IgD-negative memory B cell (primary cell): Measurements from ENCODE around the gene TMEM86A. TPM values are rescaled to one million over a fixed set of nuclear protein-coding genes. Genes with fewer than 3 reads are reported as not detected.
"Not testable (repeated sequence)": the region's sequence is repeated elsewhere in the genome, so short reads cannot be mapped to it uniquely, and the experiment has no call there.

Experiments used
- H3K27ac Mint-ChIP-seq, 3 donors: one replicate each; pipeline ENCODE4 v1.8.0; 2020 to 2022; ENCODE audit warnings: mild to moderate bottlenecking in 3 of 3, mixed read lengths in 3 of 3, moderate library complexity in 1 of 3
- H3K27me3 Mint-ChIP-seq: one replicate; pipeline ENCODE4 v1.8.0; 2021; ENCODE audit warnings: mixed read lengths
- H3K36me3 Mint-ChIP-seq: one replicate; pipeline ENCODE4 v1.8.0; 2020; ENCODE audit warnings: mild to moderate bottlenecking, mixed read lengths
- H3K4me1 Mint-ChIP-seq, 3 donors: one replicate each; pipeline ENCODE4 v1.8.0; 2020 to 2022; ENCODE audit warnings: mixed read lengths in 3 of 3, mild to moderate bottlenecking in 1 of 3
- H3K4me3 Mint-ChIP-seq, 4 donors: one replicate each; pipeline ENCODE4 v1.8.0; 2020 to 2022; ENCODE audit warnings: mild to moderate bottlenecking in 4 of 4, mixed read lengths in 4 of 4, moderate library complexity in 3 of 4
- H3K9me3 Mint-ChIP-seq, 3 donors: one replicate each; pipeline ENCODE4 v1.8.0; 2020 to 2021; ENCODE audit warnings: mixed read lengths in 3 of 3, mild to moderate bottlenecking in 1 of 3
- polyA plus RNA-seq: library from polyadenylated mRNA; unstranded; fragments of 300-500 nt; fragmentation: Illumina TruSeq; gene quantifications from one replicate; pipeline ENCODE4 v1.2.3, GENCODE V29; 2021

Gene TMEM86A
- polyA plus RNA-seq: 0.56 TPM

- H3K27ac Mint-ChIP-seq: peak within 1 kb of the TSS in 2 of 3 donors; percentile 27 to 41
- peaks cover 8% of the 10 kb centered on the region for H3K27me3 Mint-ChIP-seq
- peaks cover 0 to 15% (median 13%) of the 10 kb centered on the region in 3 donors for H3K4me1 Mint-ChIP-seq
- peaks cover 1% of the 10 kb centered on the region for H3K36me3 Mint-ChIP-seq
- peak within 1 kb of the TSS; percentile 81 to 91 (median 88) for H3K4me3 Mint-ChIP-seq
- H3K9me3 Mint-ChIP-seq: no peaks in the 10 kb centered on the region
Measured at GRCh38 chr11:18698341-18699268, at the start of gene TMEM86A. Gene TMEM86A, plus strand, starts transcription at chr11:18698779. Its CDS starts 108 bp downstream, at chr11:18698887.

GRCh38 chr11:18650353-18650752 is 48.2 kb upstream of the TMEM86A start:
- Mint-ChIP-seq H3K27ac (no peak overlapping the region), H3K4me1 (peaks cover 0 to 7% (median 3%) of the 10 kb centered on the region in 3 donors), H3K36me3 (no peaks in the 10 kb centered on the region), H3K27me3 (no peaks in the 10 kb centered on the region), H3K9me3 (peaks cover 0 to 3% (median 0%) of the 10 kb centered on the region in 3 donors), H3K4me3 (peak overlapping the region in 1 of 4 donors; percentile 91)

- H3K36me3 Mint-ChIP-seq: no peaks in the 10 kb centered on the region
- H3K9me3 Mint-ChIP-seq: peaks cover 0 to 3% (median 0%) of the 10 kb centered on the region in 3 donors
- peak overlapping the region in 2 of 3 donors; percentile 13 to 14 for H3K27ac Mint-ChIP-seq
- no peaks in the 10 kb centered on the region for H3K27me3 Mint-ChIP-seq
- peak overlapping the region in 2 of 4 donors; percentile 37 to 91 for H3K4me3 Mint-ChIP-seq
- peaks cover 0 to 7% (median 3%) of the 10 kb centered on the region in 3 donors for H3K4me1 Mint-ChIP-seq
Measured at GRCh38 chr11:18650859-18651557, 47.6 kb upstream of the TMEM86A start.

GRCh38 chr11:18657673-18658072 is 40.9 kb upstream of the TMEM86A start:
- Mint-ChIP-seq H3K4me1 (no peaks in the 10 kb centered on the region), H3K27me3 (peaks cover 11% of the 10 kb centered on the region), H3K4me3 (no peak overlapping the region), H3K9me3 (peaks cover 0 to 5% (median 4%) of the 10 kb centered on the region in 3 donors), H3K36me3 (no peaks in the 10 kb centered on the region), H3K27ac (peak overlapping the region in 1 of 3 donors; percentile 73)

GRCh38 chr11:18665353-18665872 is 33.2 kb upstream of the TMEM86A start:
- not testable (repeated sequence) for H3K36me3 Mint-ChIP-seq, H3K9me3 Mint-ChIP-seq, H3K27ac Mint-ChIP-seq, H3K27me3 Mint-ChIP-seq, H3K4me1 Mint-ChIP-seq
- peak overlapping the region in 2 of 4 donors; percentile 16 to 20 for H3K4me3 Mint-ChIP-seq

GRCh38 chr11:18668131-18668530 is 30.4 kb upstream of the TMEM86A start:
- Mint-ChIP-seq H3K36me3 (peaks cover 5% of the 10 kb centered on the region), H3K4me1 (no peaks in the 10 kb centered on the region), H3K4me3 (no peak overlapping the region), H3K27ac (no peak overlapping the region), H3K9me3 (no peaks in the 10 kb centered on the region), H3K27me3 (peaks cover 6% of the 10 kb centered on the region)

GRCh38 chr11:18669219-18669596 is 29.4 kb upstream of the TMEM86A start:
- H3K4me1 Mint-ChIP-seq: no peaks in the 10 kb centered on the region
- H3K27me3 Mint-ChIP-seq: peaks cover 6% of the 10 kb centered on the region
- no peak overlapping the region for H3K27ac Mint-ChIP-seq
- no peaks in the 10 kb centered on the region for H3K9me3 Mint-ChIP-seq
- peak overlapping the region in 1 of 4 donors; percentile 1 for H3K4me3 Mint-ChIP-seq
- peaks cover 4% of the 10 kb centered on the region for H3K36me3 Mint-ChIP-seq

GRCh38 chr11:18669711-18670110 is 28.9 kb upstream of the TMEM86A start:
- H3K4me3 Mint-ChIP-seq: no peak overlapping the region
- peaks cover 6% of the 10 kb centered on the region for H3K27me3 Mint-ChIP-seq
- H3K36me3 Mint-ChIP-seq: peaks cover 4% of the 10 kb centered on the region
- H3K27ac Mint-ChIP-seq: no peak overlapping the region
- H3K4me1 Mint-ChIP-seq: no peaks in the 10 kb centered on the region
- no peaks in the 10 kb centered on the region for H3K9me3 Mint-ChIP-seq

- no peak overlapping the region for H3K27ac Mint-ChIP-seq
- no peaks in the 10 kb centered on the region for H3K9me3 Mint-ChIP-seq
- H3K4me3 Mint-ChIP-seq: no peak overlapping the region
Measured at GRCh38 chr11:18671246-18671645, 27.3 kb upstream of the TMEM86A start.

GRCh38 chr11:18672209-18672608 is 26.4 kb upstream of the TMEM86A start:
- H3K27me3 Mint-ChIP-seq, H3K4me1 Mint-ChIP-seq, H3K4me3 Mint-ChIP-seq, H3K9me3 Mint-ChIP-seq, H3K36me3 Mint-ChIP-seq: not testable (repeated sequence)
- peak overlapping the region in 1 of 3 donors; percentile 22 for H3K27ac Mint-ChIP-seq

More at GRCh38 chr11:18671246-18671645, 27.3 kb upstream of the TMEM86A start:
- H3K27me3 Mint-ChIP-seq: peaks cover 6% of the 10 kb centered on the region
- peaks cover 4% of the 10 kb centered on the region for H3K36me3 Mint-ChIP-seq
- H3K4me1 Mint-ChIP-seq: no peaks in the 10 kb centered on the region

GRCh38 chr11:18676803-18677202 is 21.8 kb upstream of the TMEM86A start:
- no peak overlapping the region for H3K27ac Mint-ChIP-seq
- no peaks in the 10 kb centered on the region for H3K36me3 Mint-ChIP-seq
- no peaks in the 10 kb centered on the region for H3K9me3 Mint-ChIP-seq
- H3K4me1 Mint-ChIP-seq: no peaks in the 10 kb centered on the region
- H3K27me3 Mint-ChIP-seq: no peaks in the 10 kb centered on the region
- no peak overlapping the region for H3K4me3 Mint-ChIP-seq

- Mint-ChIP-seq H3K36me3 (no peaks in the 10 kb centered on the region), H3K4me1 (no peaks in the 10 kb centered on the region), H3K27me3 (no peaks in the 10 kb centered on the region), H3K4me3 (no peak overlapping the region), H3K9me3 (no peaks in the 10 kb centered on the region), H3K27ac (no peak overlapping the region)
Measured at GRCh38 chr11:18677560-18677959, 21.0 kb upstream of the TMEM86A start.

GRCh38 chr11:18681949-18682348 is 16.6 kb upstream of the TMEM86A start:
- H3K9me3 Mint-ChIP-seq, H3K4me3 Mint-ChIP-seq, H3K27me3 Mint-ChIP-seq, H3K27ac Mint-ChIP-seq, H3K36me3 Mint-ChIP-seq, H3K4me1 Mint-ChIP-seq: not testable (repeated sequence)

- H3K36me3 Mint-ChIP-seq: no peaks in the 10 kb centered on the region
- H3K27ac Mint-ChIP-seq: no peak overlapping the region
- no peaks in the 10 kb centered on the region for H3K4me1 Mint-ChIP-seq
- peak overlapping the region in 1 of 4 donors; percentile 13 for H3K4me3 Mint-ChIP-seq
- peaks cover 3% of the 10 kb centered on the region for H3K27me3 Mint-ChIP-seq
- no peaks in the 10 kb centered on the region for H3K9me3 Mint-ChIP-seq
Measured at GRCh38 chr11:18682466-18682865, 16.1 kb upstream of the TMEM86A start.

- Mint-ChIP-seq H3K27me3 (peaks cover 3% of the 10 kb centered on the region), H3K36me3 (no peaks in the 10 kb centered on the region), H3K4me1 (no peaks in the 10 kb centered on the region), H3K27ac (no peak overlapping the region), H3K9me3 (no peaks in the 10 kb centered on the region), H3K4me3 (no peak overlapping the region)
Measured at GRCh38 chr11:18684267-18684666, 14.3 kb upstream of the TMEM86A start.
